HepG2 (cell line): ENCODE measurements around the gene MRPS11. TPM values are rescaled to one million over a fixed set of nuclear protein-coding genes. Genes with fewer than 3 reads are reported as not detected.

Experiments used
- KLF13 ChIP-seq: sonication (generic); formaldehyde crosslinking; IDR thresholded peaks from 2 replicates; pipeline ENCODE4 v1.4.0; 2020; ENCODE audit warnings: mild to moderate bottlenecking, missing genetic modification reagents
- NFIB ChIP-seq: sonication (generic); formaldehyde crosslinking; IDR thresholded peaks from 2 replicates; pipeline ENCODE4 v1.9.0; 2021; ENCODE audit warnings: missing genetic modification reagents, mild to moderate bottlenecking, borderline replicate concordance
- PLRG1 ChIP-seq: fragments of 450-650 bp; conservative IDR thresholded peaks from 2 replicates; pipeline ENCODE4 v1.6.1; 2016
- RXRA ChIP-seq: sonication (generic); formaldehyde crosslinking; IDR thresholded peaks from 2 replicates; pipeline ENCODE4 v1.5.1; 2020; ENCODE audit warnings: missing genetic modification reagents
- SP1 ChIP-seq, 2 experiments: fragments of 450-650 bp in 1 of 2; sonication (generic) in 1 of 2; formaldehyde crosslinking in 1 of 2; IDR thresholded peaks; 2 replicates each; pipeline versions ENCODE4 v1.4.0 to v1.6.1; 2016 to 2020; ENCODE audit warnings: missing genetic modification reagents in 1 of 2
- SRSF4 ChIP-seq: fragments of 200-400 bp; formaldehyde crosslinking; IDR thresholded peaks from one replicate; pipeline ENCODE4 v1.6.1; 2018; ENCODE audit warnings: mild to moderate bottlenecking, low read depth, low read length, moderate library complexity; ENCODE audit not compliant: poor library complexity, severe bottlenecking
- SRSF9 ChIP-seq: fragments of 200-400 bp; formaldehyde crosslinking; IDR thresholded peaks from 2 replicates; pipeline ENCODE4 v1.6.1; 2018; ENCODE audit warnings: borderline replicate concordance, mild to moderate bottlenecking, low read depth, low read length; ENCODE audit not compliant: insufficient read depth, poor library complexity, severe bottlenecking
- WIZ ChIP-seq: sonication (generic); formaldehyde crosslinking; IDR thresholded peaks from 2 replicates; pipeline ENCODE4 v1.5.1; 2020; ENCODE audit warnings: mild to moderate bottlenecking, missing genetic modification reagents
- ZNF274 ChIP-seq: sonication (generic); formaldehyde crosslinking; IDR thresholded peaks from 2 replicates; pipeline ENCODE4 v1.5.1; 2020; ENCODE audit warnings: mild to moderate bottlenecking, missing genetic modification reagents
- ZNF343 ChIP-seq: sonication (generic); formaldehyde crosslinking; IDR thresholded peaks from 2 replicates; pipeline ENCODE4 v1.4.0; 2020; ENCODE audit warnings: mild to moderate bottlenecking, missing genetic modification reagents
- ZNF564 ChIP-seq: sonication (generic); formaldehyde crosslinking; IDR thresholded peaks from 2 replicates; pipeline ENCODE4 v1.8.1; 2023; ENCODE audit warnings: mild to moderate bottlenecking, missing genetic modification reagents
- ZNF607 ChIP-seq: sonication (generic); formaldehyde crosslinking; IDR thresholded peaks from 2 replicates; pipeline ENCODE4 v1.5.1; 2020; ENCODE audit warnings: missing genetic modification reagents, mild to moderate bottlenecking, borderline replicate concordance
- ZNF816 ChIP-seq: sonication (generic); formaldehyde crosslinking; IDR thresholded peaks from 2 replicates; pipeline ENCODE4 v1.8.0; 2022; ENCODE audit warnings: missing genetic modification reagents, mild to moderate bottlenecking, borderline replicate concordance
- ZZZ3 ChIP-seq: sonication (generic); formaldehyde crosslinking; IDR thresholded peaks from 2 replicates; pipeline ENCODE4 v1.4.0; 2020; ENCODE audit warnings: missing genetic modification reagents, mild to moderate bottlenecking, borderline replicate concordance
- polyA plus RNA-seq, 8 experiments: library from polyadenylated mRNA; depleted of rRNA in 3 of 8; stranded (reverse) in 7 of 8; unstranded in 1 of 8; fragments of >200 nt; fragmentation: Illumina TruSeq in 4 of 8; extraction: Trizol in 4 of 8; gene quantifications; 2 replicates each; pipeline versions ENCODE4 v1.2.1 to v1.2.3, GENCODE V29; 2011 to 2016; ENCODE audit warnings: low read depth in 4 of 8, missing spikeins in 1 of 8, mixed read lengths in 1 of 8; ENCODE audit not compliant: insufficient read depth in 1 of 8
- total RNA-seq, 5 experiments: library from RNA; depleted of rRNA; stranded (reverse); fragments of >200 nt; fragmentation: Illumina TruSeq; extraction: Trizol; gene quantifications; 2 replicates each; pipeline ENCODE4 v1.2.3, GENCODE V29; 2016; ENCODE audit warnings: low read depth in 1 of 5
- TF ChIP-seq, protein P1 (sequence below): sonication (generic); formaldehyde crosslinking; IDR thresholded peaks from 2 replicates; pipeline ENCODE4 v1.9.0; 2022; ENCODE audit warnings: low read depth, missing genetic modification reagents
- TF ChIP-seq, protein P2 (sequence below): sonication (generic); formaldehyde crosslinking; IDR thresholded peaks from 2 replicates; pipeline ENCODE4 v1.4.0; 2020; ENCODE audit warnings: mild to moderate bottlenecking, missing genetic modification reagents
- TF ChIP-seq, protein P3 (sequence below): fragments of 450-650 bp; IDR thresholded peaks from 2 replicates; pipeline ENCODE4 v1.6.1; 2016
- TF ChIP-seq, protein P4 (sequence below): fragments of 450-650 bp; IDR thresholded peaks from 2 replicates; pipeline ENCODE4 v1.6.1; 2017; ENCODE audit warnings: mild to moderate bottlenecking

MRPS11 gene
- total and polyA plus RNA-seq, 2 of the 13 experiments (the other 11 are each of a cell fraction or from before 2014, with no cell fraction given) = 50.1 to 72.7 TPM

DNA sequence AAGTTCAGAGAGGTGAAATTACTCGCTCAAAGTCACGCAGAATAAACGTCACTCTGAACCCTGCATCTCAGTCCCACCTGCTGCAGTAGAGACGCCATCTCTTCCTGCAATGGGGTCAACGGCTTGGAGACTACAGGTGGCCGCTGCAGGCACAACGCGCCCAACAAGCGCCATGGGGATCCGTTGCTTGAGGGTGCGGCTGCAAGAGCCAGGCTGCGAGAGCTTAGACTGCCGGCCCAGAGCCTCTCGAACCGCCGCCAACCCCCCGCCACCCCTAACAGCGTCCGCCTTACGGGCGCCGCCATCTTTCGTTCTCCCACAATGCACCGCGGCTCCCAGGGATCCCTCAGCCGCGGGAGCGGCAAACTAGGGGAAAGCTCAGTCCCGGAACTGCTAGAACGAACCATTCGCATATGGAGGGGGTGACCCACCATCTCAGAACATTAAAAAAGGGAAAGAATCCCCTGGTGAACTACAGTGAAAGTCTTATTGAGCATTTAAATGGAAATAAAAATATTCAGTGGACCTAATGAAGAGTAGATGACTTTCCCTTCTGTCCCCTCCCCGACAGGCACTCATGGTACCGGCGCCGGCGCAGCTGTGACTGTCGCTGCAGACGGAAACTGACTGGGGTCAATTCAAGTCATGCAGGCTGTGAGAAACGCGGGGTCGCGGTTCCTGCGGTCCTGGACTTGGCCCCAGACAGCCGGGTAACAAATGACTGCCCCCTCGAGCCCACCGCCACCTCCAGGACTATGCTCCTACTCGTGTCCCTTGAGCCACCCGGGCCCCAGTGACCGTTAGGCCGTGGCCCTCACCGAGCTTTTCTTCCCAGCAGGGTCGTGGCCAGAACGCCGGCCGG, at the start of gene MRPS11, which contains the start of gene MRPL46 (continued):
- no peak for TF ChIP-seq SRSF9
- no peak for TF ChIP-seq PLRG1
- TF ChIP-seq SP1 (IDR thresholded peaks at IDR 0.05) = no peak
- TF ChIP-seq SP1 (CRISPR knock-in tag; IDR thresholded peaks at IDR 0.05) = no peak
- 0 out of 2 replicates have a peak, but pooled peaks have one; percentile 23 for TF ChIP-seq ZNF607 (CRISPR knock-in tag)
- 0 out of 2 replicates have a peak, but pooled peaks have one; percentile 83 for TF ChIP-seq ZZZ3 (CRISPR knock-in tag)
- no peak; the same call in 1 of the 2 replicates for TF ChIP-seq ZNF274 (CRISPR knock-in tag)
- TF ChIP-seq KLF13 = no peak
- no peak for TF ChIP-seq ZNF343 (CRISPR knock-in tag)
- TF ChIP-seq SRSF4 = no peak
- no peak for TF ChIP-seq NFIB (CRISPR knock-in tag)
- TF ChIP-seq RXRA (CRISPR knock-in tag) = peak; percentile 70; the same call in 1 of the 2 replicates
- no peak for TF ChIP-seq WIZ (CRISPR knock-in tag)
- TF ChIP-seq, protein P1, sequence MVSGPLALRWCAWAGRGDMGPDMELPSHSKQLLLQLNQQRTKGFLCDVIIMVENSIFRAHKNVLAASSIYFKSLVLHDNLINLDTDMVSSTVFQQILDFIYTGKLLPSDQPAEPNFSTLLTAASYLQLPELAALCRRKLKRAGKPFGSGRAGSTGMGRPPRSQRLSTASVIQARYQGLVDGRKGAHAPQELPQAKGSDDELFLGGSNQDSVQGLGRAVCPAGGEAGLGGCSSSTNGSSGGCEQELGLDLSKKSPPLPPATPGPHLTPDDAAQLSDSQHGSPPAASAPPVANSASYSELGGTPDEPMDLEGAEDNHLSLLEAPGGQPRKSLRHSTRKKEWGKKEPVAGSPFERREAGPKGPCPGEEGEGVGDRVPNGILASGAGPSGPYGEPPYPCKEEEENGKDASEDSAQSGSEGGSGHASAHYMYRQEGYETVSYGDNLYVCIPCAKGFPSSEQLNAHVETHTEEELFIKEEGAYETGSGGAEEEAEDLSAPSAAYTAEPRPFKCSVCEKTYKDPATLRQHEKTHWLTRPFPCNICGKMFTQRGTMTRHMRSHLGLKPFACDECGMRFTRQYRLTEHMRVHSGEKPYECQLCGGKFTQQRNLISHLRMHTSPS (CRISPR knock-in tag) = no peak
- TF ChIP-seq, protein P2, sequence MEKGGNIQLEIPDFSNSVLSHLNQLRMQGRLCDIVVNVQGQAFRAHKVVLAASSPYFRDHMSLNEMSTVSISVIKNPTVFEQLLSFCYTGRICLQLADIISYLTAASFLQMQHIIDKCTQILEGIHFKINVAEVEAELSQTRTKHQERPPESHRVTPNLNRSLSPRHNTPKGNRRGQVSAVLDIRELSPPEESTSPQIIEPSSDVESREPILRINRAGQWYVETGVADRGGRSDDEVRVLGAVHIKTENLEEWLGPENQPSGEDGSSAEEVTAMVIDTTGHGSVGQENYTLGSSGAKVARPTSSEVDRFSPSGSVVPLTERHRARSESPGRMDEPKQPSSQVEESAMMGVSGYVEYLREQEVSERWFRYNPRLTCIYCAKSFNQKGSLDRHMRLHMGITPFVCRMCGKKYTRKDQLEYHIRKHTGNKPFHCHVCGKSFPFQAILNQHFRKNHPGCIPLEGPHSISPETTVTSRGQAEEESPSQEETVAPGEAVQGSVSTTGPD = peak; percentile 54; the same call in 1 of the 2 replicates
- TF ChIP-seq, protein P3, sequence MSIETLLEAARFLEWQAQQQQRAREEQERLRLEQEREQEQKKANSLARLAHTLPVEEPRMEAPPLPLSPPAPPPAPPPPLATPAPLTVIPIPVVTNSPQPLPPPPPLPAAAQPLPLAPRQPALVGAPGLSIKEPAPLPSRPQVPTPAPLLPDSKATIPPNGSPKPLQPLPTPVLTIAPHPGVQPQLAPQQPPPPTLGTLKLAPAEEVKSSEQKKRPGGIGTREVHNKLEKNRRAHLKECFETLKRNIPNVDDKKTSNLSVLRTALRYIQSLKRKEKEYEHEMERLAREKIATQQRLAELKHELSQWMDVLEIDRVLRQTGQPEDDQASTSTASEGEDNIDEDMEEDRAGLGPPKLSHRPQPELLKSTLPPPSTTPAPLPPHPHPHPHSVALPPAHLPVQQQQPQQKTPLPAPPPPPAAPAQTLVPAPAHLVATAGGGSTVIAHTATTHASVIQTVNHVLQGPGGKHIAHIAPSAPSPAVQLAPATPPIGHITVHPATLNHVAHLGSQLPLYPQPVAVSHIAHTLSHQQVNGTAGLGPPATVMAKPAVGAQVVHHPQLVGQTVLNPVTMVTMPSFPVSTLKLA = no peak
- TF ChIP-seq ZNF816 (CRISPR knock-in tag) = no peak
- no peak; the same call in 1 of the 2 replicates for TF ChIP-seq ZNF564 (CRISPR knock-in tag)
- TF ChIP-seq, protein P4, sequence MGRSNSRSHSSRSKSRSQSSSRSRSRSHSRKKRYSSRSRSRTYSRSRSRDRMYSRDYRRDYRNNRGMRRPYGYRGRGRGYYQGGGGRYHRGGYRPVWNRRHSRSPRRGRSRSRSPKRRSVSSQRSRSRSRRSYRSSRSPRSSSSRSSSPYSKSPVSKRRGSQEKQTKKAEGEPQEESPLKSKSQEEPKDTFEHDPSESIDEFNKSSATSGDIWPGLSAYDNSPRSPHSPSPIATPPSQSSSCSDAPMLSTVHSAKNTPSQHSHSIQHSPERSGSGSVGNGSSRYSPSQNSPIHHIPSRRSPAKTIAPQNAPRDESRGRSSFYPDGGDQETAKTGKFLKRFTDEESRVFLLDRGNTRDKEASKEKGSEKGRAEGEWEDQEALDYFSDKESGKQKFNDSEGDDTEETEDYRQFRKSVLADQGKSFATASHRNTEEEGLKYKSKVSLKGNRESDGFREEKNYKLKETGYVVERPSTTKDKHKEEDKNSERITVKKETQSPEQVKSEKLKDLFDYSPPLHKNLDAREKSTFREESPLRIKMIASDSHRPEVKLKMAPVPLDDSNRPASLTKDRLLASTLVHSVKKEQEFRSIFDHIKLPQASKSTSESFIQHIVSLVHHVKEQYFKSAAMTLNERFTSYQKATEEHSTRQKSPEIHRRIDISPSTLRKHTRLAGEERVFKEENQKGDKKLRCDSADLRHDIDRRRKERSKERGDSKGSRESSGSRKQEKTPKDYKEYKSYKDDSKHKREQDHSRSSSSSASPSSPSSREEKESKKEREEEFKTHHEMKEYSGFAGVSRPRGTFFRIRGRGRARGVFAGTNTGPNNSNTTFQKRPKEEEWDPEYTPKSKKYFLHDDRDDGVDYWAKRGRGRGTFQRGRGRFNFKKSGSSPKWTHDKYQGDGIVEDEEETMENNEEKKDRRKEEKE = no peak
